Activated CD4-positive, alpha-beta memory T cell treated with anti-CD3 and anti-CD28 coated beads, Interleukin-2, amount 10 ng/mL, durations not matched to agents 7 days and 5 days (primary cell): Measurements from ENCODE around the gene CPNE7. TPM values are rescaled to one million over a fixed set of nuclear protein-coding genes. Genes with fewer than 3 reads are reported as not detected.
"Not testable (repeated sequence)": the region's sequence is repeated elsewhere in the genome, so short reads cannot be mapped to it uniquely, and the experiment has no call there.

Experiments
- CTCF ChIA-PET: fragments of 350-600 bp; sonication (Branson Sonifier 250); formaldehyde crosslinking; loops from one replicate; lab custom pipeline; 2021; ENCODE audit warnings: antibody characterized with exemption, inconsistent platforms; lab: Charles Lee
- POLR2A ChIA-PET: fragments of 350-600 bp; sonication (Branson Sonifier 250); formaldehyde crosslinking; loops from one replicate; lab custom pipeline; 2021; ENCODE audit warnings: antibody characterized with exemption; lab: Charles Lee
- DNase-seq: peaks from one replicate; pipeline ENCODE4 v3.0.0-alpha.2; 2020
- H3K27ac Mint-ChIP-seq: one replicate; pipeline ENCODE4 v1.8.0; 2021; ENCODE audit warnings: mild to moderate bottlenecking, mixed read lengths
- H3K27me3 Mint-ChIP-seq: one replicate; pipeline ENCODE4 v1.8.0; 2021; ENCODE audit warnings: mixed read lengths
- H3K36me3 Mint-ChIP-seq: one replicate; pipeline ENCODE4 v1.8.0; 2021; ENCODE audit warnings: low read depth, mixed read lengths
- H3K4me1 Mint-ChIP-seq: one replicate; pipeline ENCODE4 v1.8.0; 2021; ENCODE audit warnings: mixed read lengths
- H3K4me3 Mint-ChIP-seq: one replicate; pipeline ENCODE4 v1.8.0; 2021; ENCODE audit warnings: mild to moderate bottlenecking, mixed read lengths
- H3K9me3 Mint-ChIP-seq: one replicate; pipeline ENCODE4 v1.8.0; 2021; ENCODE audit warnings: mixed read lengths
- total RNA-seq, 2 experiments: library from RNA; stranded (reverse); gene quantifications; one replicate each; pipeline ENCODE4 v1.2.3, GENCODE V29; 2021

Gene CPNE7
- total RNA-seq, 2 experiments from 2014 or later, result 3.3 to 4.4 TPM

- POLR2A ChIA-PET, result interaction anchor here (0.5 kb wide), 1 partner anchor 297 kb away, joined by 3 read pairs; no protein-coding TSS in a partner anchor
Measured at GRCh38 chr16:89583895-89584644, 8.5 kb downstream of the CPNE7 start.

GRCh38 chr16:89584768-89585549 lies 9.4 kb downstream of the CPNE7 start:
- ChIA-PET POLR2A (no interaction called here), CTCF (no interaction called here)
- Mint-ChIP-seq H3K27ac (no peak overlapping the region), H3K27me3 (no peaks in the 10 kb centered on the region), H3K36me3 (no peaks in the 10 kb centered on the region), H3K4me1 (no peaks in the 10 kb centered on the region), H3K9me3 (no peaks in the 10 kb centered on the region), H3K4me3 (no peak overlapping the region)
- no peak for DNase-seq

More at GRCh38 chr16:89583895-89584644, 8.5 kb downstream of the CPNE7 start:
- no peaks in the 10 kb centered on the region for H3K9me3 Mint-ChIP-seq
- CTCF ChIA-PET, result no interaction called here
- DNase-seq, result no peak
- no peak overlapping the region for H3K4me3 Mint-ChIP-seq
- H3K27me3 Mint-ChIP-seq, result no peaks in the 10 kb centered on the region
- H3K36me3 Mint-ChIP-seq, result no peaks in the 10 kb centered on the region
- no peaks in the 10 kb centered on the region for H3K4me1 Mint-ChIP-seq
- H3K27ac Mint-ChIP-seq, result no peak overlapping the region

- ChIA-PET POLR2A (no interaction called here), CTCF (no interaction called here)
- Mint-ChIP-seq H3K4me1 (no peaks in the 10 kb centered on the region), H3K4me3 (no peak overlapping the region), H3K27me3 (no peaks in the 10 kb centered on the region), H3K36me3 (no peaks in the 10 kb centered on the region), H3K9me3 (no peaks in the 10 kb centered on the region), H3K27ac (no peak overlapping the region)
- DNase-seq, result no peak
Measured at GRCh38 chr16:89586218-89586617, 10.7 kb downstream of the CPNE7 start.

- H3K4me1 Mint-ChIP-seq, result no peaks in the 10 kb centered on the region
- no peaks in the 10 kb centered on the region for H3K27me3 Mint-ChIP-seq
- CTCF ChIA-PET, result no interaction called here
- POLR2A ChIA-PET, result no interaction called here
- no peak for DNase-seq
- no peaks in the 10 kb centered on the region for H3K9me3 Mint-ChIP-seq
- H3K27ac Mint-ChIP-seq, result no peak overlapping the region
- no peaks in the 10 kb centered on the region for H3K36me3 Mint-ChIP-seq
- H3K4me3 Mint-ChIP-seq, result no peak overlapping the region
Measured at GRCh38 chr16:89586853-89587252, 11.3 kb downstream of the CPNE7 start.

- H3K36me3 Mint-ChIP-seq, H3K27ac Mint-ChIP-seq, H3K9me3 Mint-ChIP-seq, H3K4me3 Mint-ChIP-seq, CTCF ChIA-PET, H3K27me3 Mint-ChIP-seq, POLR2A ChIA-PET, DNase-seq, H3K4me1 Mint-ChIP-seq: not testable (repeated sequence)
Measured at GRCh38 chr16:89587676-89588075, 12.1 kb downstream of the CPNE7 start.

GRCh38 chr16:89588413-89589109 lies 13.0 kb downstream of the CPNE7 start:
- Mint-ChIP-seq H3K9me3 (no peaks in the 10 kb centered on the region), H3K4me3 (no peak overlapping the region), H3K36me3 (no peaks in the 10 kb centered on the region), H3K4me1 (peaks cover 4% of the 10 kb centered on the region), H3K27ac (no peak overlapping the region), H3K27me3 (no peaks in the 10 kb centered on the region)
- ChIA-PET CTCF (no interaction called here), POLR2A (no interaction called here)
- DNase-seq, result no peak

GRCh38 chr16:89589241-89589926 lies 13.8 kb downstream of the CPNE7 start:
- Mint-ChIP-seq H3K36me3 (no peaks in the 10 kb centered on the region), H3K27me3 (no peaks in the 10 kb centered on the region), H3K4me1 (peaks cover 12% of the 10 kb centered on the region), H3K27ac (no peak overlapping the region), H3K4me3 (no peak overlapping the region), H3K9me3 (no peaks in the 10 kb centered on the region)
- ChIA-PET POLR2A (interaction anchor here (0.6 kb wide), 1 partner anchor 22 kb away, joined by 4 read pairs; no protein-coding TSS in a partner anchor), CTCF (no interaction called here)
- DNase-seq, result no peak

- Mint-ChIP-seq H3K4me3 (peak overlapping the region; percentile 30), H3K36me3 (no peaks in the 10 kb centered on the region), H3K27ac (peak overlapping the region; percentile 63), H3K9me3 (no peaks in the 10 kb centered on the region), H3K4me1 (peaks cover 16% of the 10 kb centered on the region), H3K27me3 (no peaks in the 10 kb centered on the region)
- ChIA-PET CTCF (no interaction called here), POLR2A (interaction anchor here (0.5 to 0.8 kb wide), 2 partner anchors 63 to 812 kb away, joined by 3 to 5 read pairs; partner anchors contain the start of genes CHMP1A and SPATA33)
- DNase-seq, result peak; percentile 70
Measured at GRCh38 chr16:89593841-89594240, 18.3 kb downstream of the CPNE7 start.

- no peak for DNase-seq
- ChIA-PET POLR2A (no interaction called here), CTCF (no interaction called here)
- Mint-ChIP-seq H3K4me3 (no peak overlapping the region), H3K4me1 (peaks cover 16% of the 10 kb centered on the region), H3K36me3 (no peaks in the 10 kb centered on the region), H3K27me3 (no peaks in the 10 kb centered on the region), H3K27ac (no peak overlapping the region), H3K9me3 (no peaks in the 10 kb centered on the region)
Measured at GRCh38 chr16:89595330-89596060, 19.9 kb downstream of the CPNE7 start.

GRCh38 chr16:89596061-89596689 lies 20.6 kb downstream of the CPNE7 start:
- Mint-ChIP-seq H3K36me3 (no peaks in the 10 kb centered on the region), H3K27me3 (no peaks in the 10 kb centered on the region), H3K4me1 (peaks cover 16% of the 10 kb centered on the region), H3K27ac (no peak overlapping the region), H3K9me3 (no peaks in the 10 kb centered on the region), H3K4me3 (no peak overlapping the region)
- POLR2A ChIA-PET, result no interaction called here
- DNase-seq, result no peak
- CTCF ChIA-PET, result no interaction called here

GRCh38 chr16:89596957-89597649 lies 21.5 kb downstream of the CPNE7 start:
- H3K4me1 Mint-ChIP-seq, result peaks cover 17% of the 10 kb centered on the region
- no peak for DNase-seq
- CTCF ChIA-PET, result interaction anchor here (1.1 kb wide), 1 partner anchor 357 kb away, joined by 3 read pairs; no protein-coding TSS in a partner anchor
- no peaks in the 10 kb centered on the region for H3K36me3 Mint-ChIP-seq
- no peak overlapping the region for H3K27ac Mint-ChIP-seq
- POLR2A ChIA-PET, result no interaction called here
- no peaks in the 10 kb centered on the region for H3K9me3 Mint-ChIP-seq
- H3K27me3 Mint-ChIP-seq, result no peaks in the 10 kb centered on the region
- H3K4me3 Mint-ChIP-seq, result no peak overlapping the region
